GM23338 (cell line): ENCODE measurements around the gene RPL37A. TPM values are rescaled to one million over a fixed set of nuclear protein-coding genes. Genes with fewer than 3 reads are reported as not detected.

Experiments used
- ATAC-seq: fragments of 200-7000 bp; cut with Tn5 transposase; 3 replicates; pipeline ENCODE4 v1.9.1; 2020
- DNase-seq: peaks from one replicate; pipeline ENCODE4 v3.0.0-alpha.2; 2015; ENCODE audit warnings: low spot score
- H2AFZ ChIP-seq: fragments of 200-600 bp; sonication (generic); 2 replicates; pipeline ENCODE4 v1.8.0; 2016; ENCODE audit warnings: antibody characterized with exemption, mild to moderate bottlenecking, moderate library complexity
- H3F3A ChIP-seq: fragments of 200-600 bp; sonication (generic); replicated peaks from 2 replicates; pipeline ENCODE4 v1.8.0; 2017; ENCODE audit warnings: antibody characterized with exemption, mixed run types, low read depth
- H3K27ac ChIP-seq: fragments of 200-600 bp; sonication (generic); 2 replicates; pipeline ENCODE4 v1.6.1; 2016; ENCODE audit warnings: low read depth
- H3K27me3 ChIP-seq: fragments of 200-600 bp; sonication (generic); 2 replicates; pipeline ENCODE4 v1.8.0; 2016; ENCODE audit warnings: mild to moderate bottlenecking, mixed run types, moderate library complexity; ENCODE audit not compliant: insufficient read depth
- H3K36me3 ChIP-seq: fragments of 200-600 bp; sonication (generic); 2 replicates; pipeline ENCODE4 v1.8.0; 2016; ENCODE audit warnings: mild to moderate bottlenecking; ENCODE audit not compliant: insufficient read depth
- H3K4me1 ChIP-seq: fragments of 200-600 bp; sonication (generic); 2 replicates; pipeline ENCODE4 v1.8.0; 2016; ENCODE audit warnings: mild to moderate bottlenecking, moderate library complexity; ENCODE audit not compliant: insufficient read depth
- H3K4me2 ChIP-seq: fragments of 200-600 bp; sonication (generic); 2 replicates; pipeline ENCODE4 v1.7.1; 2017; ENCODE audit warnings: mixed run types
- H3K4me3 ChIP-seq: fragments of 200-600 bp; sonication (generic); 2 replicates; pipeline ENCODE4 v1.6.1; 2016; ENCODE audit warnings: mixed run types
- H3K79me2 ChIP-seq: fragments of 200-600 bp; sonication (generic); replicated peaks from 2 replicates; pipeline ENCODE4 v1.8.0; 2017; ENCODE audit warnings: mild to moderate bottlenecking; ENCODE audit not compliant: insufficient read depth
- H3K9me2 ChIP-seq: fragments of 200-600 bp; sonication (generic); 2 replicates; pipeline ENCODE4 v1.8.0; 2017; ENCODE audit not compliant: insufficient read depth
- H4K20me1 ChIP-seq: fragments of 200-600 bp; sonication (generic); replicated peaks from 2 replicates; pipeline ENCODE4 v1.8.0; 2017; ENCODE audit warnings: mild to moderate bottlenecking; ENCODE audit not compliant: insufficient read depth
- H3K27ac Mint-ChIP-seq: 2 replicates; pipeline ENCODE4 v1.8.0; 2020; ENCODE audit warnings: inconsistent platforms, mild to moderate bottlenecking, moderate library complexity, mixed read lengths
- H3K27me3 Mint-ChIP-seq: 3 replicates; pipeline ENCODE4 v1.8.0; 2022; ENCODE audit warnings: low read depth, mild to moderate bottlenecking, moderate library complexity, mixed read lengths, inconsistent platforms; ENCODE audit not compliant: insufficient read depth, poor library complexity
- H3K36me3 Mint-ChIP-seq: 3 replicates; pipeline ENCODE4 v1.8.0; 2021; ENCODE audit warnings: low read depth, mild to moderate bottlenecking, inconsistent platforms, moderate library complexity, mixed read lengths
- H3K4me1 Mint-ChIP-seq: 3 replicates; pipeline ENCODE4 v1.8.0; 2020; ENCODE audit warnings: mild to moderate bottlenecking, inconsistent platforms, mixed read lengths
- H3K4me3 Mint-ChIP-seq: 3 replicates; pipeline ENCODE4 v1.8.0; 2021; ENCODE audit warnings: moderate library complexity, mild to moderate bottlenecking, inconsistent platforms, mixed read lengths
- H3K9me3 Mint-ChIP-seq: 3 replicates; pipeline ENCODE4 v1.8.0; 2020; ENCODE audit warnings: moderate library complexity, mild to moderate bottlenecking, inconsistent platforms, mixed read lengths
- JUNB ChIP-seq: IDR thresholded peaks from one replicate; pipeline ENCODE4 v1.6.1; 2016; ENCODE audit warnings: antibody characterized with exemption; ENCODE audit not compliant: unreplicated experiment
- POLR2AphosphoS5 ChIP-seq: IDR thresholded peaks from 2 replicates; pipeline ENCODE4 v1.6.1; 2016; ENCODE audit warnings: antibody characterized with exemption, low read depth
- polyA plus RNA-seq: library from polyadenylated mRNA; unstranded; fragments of >200 nt; fragmentation: Nextera tagmentation; extraction: Ambion mirVana; gene quantifications from 2 replicates; pipeline ENCODE4 v1.2.1, GENCODE V29; 2016
- total RNA-seq: library from RNA; depleted of rRNA; stranded (reverse); fragments of >200 nt; shearing (Covaris generic); gene quantifications from 2 replicates; pipeline ENCODE4 v1.2.3, GENCODE V29; 2014
- TF ChIP-seq, protein P1 (sequence below): fragments of 250-450 bp; sonication (Bioruptor Pico); IDR thresholded peaks from 2 replicates; pipeline ENCODE4 v1.5.0; 2020; ENCODE audit warnings: mild to moderate bottlenecking, moderate library complexity
- TF ChIP-seq, protein P2 (sequence below), 2 experiments: fragments of 200-600 bp in 1 of 2; sonication (generic) in 1 of 2; conservative IDR thresholded peaks; 2 replicates each; pipeline versions ENCODE4 v1.5.1 to v1.6.1; 2016 to 2017; ENCODE audit warnings: antibody characterized with exemption in 2 of 2, low read depth in 2 of 2, mild to moderate bottlenecking in 2 of 2, moderate library complexity in 1 of 2

Gene RPL37A
- total and polyA plus RNA-seq, 2 experiments from 2014 or later, result 1,118 to 5,036 TPM

DNA sequence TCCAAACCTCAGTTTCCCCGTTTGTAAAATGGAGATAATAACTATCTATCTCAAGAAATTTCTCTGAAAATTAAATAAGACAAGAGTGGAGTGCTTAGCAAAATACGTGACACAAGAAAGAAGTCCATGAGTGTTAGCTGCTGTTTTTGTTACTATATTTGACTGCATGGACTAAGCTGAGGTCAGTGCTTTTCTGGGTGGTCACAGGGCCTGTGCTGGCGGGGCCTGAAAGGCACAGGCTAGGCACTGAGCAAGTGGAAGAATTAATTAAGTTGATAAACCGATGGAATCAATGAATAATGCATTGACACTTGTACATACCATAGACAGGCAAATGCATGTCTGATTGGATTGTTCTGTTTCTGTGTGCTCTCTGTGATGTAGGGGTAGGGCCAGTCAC, 27.3 kb downstream of the RPL37A start (continued):
- TF ChIP-seq, protein P1, sequence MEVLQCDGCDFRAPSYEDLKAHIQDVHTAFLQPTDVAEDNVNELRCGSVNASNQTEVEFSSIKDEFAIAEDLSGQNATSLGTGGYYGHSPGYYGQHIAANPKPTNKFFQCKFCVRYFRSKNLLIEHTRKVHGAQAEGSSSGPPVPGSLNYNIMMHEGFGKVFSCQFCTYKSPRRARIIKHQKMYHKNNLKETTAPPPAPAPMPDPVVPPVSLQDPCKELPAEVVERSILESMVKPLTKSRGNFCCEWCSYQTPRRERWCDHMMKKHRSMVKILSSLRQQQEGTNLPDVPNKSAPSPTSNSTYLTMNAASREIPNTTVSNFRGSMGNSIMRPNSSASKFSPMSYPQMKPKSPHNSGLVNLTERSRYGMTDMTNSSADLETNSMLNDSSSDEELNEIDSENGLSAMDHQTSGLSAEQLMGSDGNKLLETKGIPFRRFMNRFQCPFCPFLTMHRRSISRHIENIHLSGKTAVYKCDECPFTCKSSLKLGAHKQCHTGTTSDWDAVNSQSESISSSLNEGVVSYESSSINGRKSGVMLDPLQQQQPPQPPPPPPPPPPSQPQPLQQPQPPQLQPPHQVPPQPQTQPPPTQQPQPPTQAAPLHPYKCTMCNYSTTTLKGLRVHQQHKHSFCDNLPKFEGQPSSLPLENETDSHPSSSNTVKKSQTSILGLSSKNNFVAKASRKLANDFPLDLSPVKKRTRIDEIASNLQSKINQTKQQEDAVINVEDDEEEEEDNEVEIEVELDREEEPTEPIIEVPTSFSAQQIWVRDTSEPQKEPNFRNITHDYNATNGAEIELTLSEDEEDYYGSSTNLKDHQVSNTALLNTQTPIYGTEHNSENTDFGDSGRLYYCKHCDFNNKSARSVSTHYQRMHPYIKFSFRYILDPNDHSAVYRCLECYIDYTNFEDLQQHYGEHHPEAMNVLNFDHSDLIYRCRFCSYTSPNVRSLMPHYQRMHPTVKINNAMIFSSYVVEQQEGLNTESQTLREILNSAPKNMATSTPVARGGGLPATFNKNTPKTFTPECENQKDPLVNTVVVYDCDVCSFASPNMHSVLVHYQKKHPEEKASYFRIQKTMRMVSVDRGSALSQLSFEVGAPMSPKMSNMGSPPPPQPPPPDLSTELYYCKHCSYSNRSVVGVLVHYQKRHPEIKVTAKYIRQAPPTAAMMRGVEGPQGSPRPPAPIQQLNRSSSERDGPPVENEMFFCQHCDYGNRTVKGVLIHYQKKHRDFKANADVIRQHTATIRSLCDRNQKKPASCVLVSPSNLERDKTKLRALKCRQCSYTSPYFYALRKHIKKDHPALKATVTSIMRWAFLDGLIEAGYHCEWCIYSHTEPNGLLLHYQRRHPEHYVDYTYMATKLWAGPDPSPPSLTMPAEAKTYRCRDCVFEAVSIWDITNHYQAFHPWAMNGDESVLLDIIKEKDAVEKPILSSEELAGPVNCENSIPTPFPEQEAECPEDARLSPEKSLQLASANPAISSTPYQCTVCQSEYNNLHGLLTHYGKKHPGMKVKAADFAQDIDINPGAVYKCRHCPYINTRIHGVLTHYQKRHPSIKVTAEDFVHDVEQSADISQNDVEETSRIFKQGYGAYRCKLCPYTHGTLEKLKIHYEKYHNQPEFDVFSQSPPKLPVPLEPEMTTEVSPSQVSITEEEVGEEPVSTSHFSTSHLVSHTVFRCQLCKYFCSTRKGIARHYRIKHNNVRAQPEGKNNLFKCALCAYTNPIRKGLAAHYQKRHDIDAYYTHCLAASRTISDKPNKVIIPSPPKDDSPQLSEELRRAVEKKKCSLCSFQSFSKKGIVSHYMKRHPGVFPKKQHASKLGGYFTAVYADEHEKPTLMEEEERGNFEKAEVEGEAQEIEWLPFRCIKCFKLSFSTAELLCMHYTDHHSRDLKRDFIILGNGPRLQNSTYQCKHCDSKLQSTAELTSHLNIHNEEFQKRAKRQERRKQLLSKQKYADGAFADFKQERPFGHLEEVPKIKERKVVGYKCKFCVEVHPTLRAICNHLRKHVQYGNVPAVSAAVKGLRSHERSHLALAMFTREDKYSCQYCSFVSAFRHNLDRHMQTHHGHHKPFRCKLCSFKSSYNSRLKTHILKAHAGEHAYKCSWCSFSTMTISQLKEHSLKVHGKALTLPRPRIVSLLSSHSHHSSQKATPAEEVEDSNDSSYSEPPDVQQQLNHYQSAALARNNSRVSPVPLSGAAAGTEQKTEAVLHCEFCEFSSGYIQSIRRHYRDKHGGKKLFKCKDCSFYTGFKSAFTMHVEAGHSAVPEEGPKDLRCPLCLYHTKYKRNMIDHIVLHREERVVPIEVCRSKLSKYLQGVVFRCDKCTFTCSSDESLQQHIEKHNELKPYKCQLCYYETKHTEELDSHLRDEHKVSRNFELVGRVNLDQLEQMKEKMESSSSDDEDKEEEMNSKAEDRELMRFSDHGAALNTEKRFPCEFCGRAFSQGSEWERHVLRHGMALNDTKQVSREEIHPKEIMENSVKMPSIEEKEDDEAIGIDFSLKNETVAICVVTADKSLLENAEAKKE (CRISPR knock-in tag), result no peak
- TF ChIP-seq POLR2AphosphoS5 (no peak), JUNB (no peak)

DNA sequence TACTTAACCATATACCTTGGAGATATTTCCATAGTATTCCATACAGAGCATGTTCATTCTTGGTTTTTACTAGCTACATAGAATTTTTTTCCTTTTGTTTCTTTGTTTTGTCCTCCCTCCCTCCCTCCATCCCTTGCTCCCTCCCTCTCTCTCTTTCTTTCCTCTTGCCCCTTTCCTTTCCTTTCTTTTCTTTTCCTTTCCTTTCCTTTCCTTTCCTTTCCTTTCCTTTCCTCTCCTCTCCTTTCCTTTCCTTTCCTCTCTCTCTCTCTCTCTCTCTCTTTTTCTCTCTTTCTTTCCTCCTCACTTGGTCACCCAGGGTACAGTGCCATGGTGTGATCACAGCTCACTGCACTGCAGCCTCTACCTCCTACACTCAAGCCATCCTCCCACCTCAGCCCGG, 28.3 kb downstream of the RPL37A start:
- peaks cover 2% of the 10 kb centered on the region; the same call in 1 of the 2 replicates for H3K9me2 ChIP-seq
- H3K27me3 Mint-ChIP-seq, result peaks cover 1% of the 10 kb centered on the region
- H3K4me3 Mint-ChIP-seq, result no peak overlapping the region
- H3K4me3 ChIP-seq, result no peak overlapping the region
- ATAC-seq (peak; percentile 39; the same call in 1 of the 3 replicates), DNase-seq (no peak)
- no peak overlapping the region for H3K4me2 ChIP-seq
- no peaks in the 10 kb centered on the region for H3K27me3 ChIP-seq
- no peaks in the 10 kb centered on the region for H3F3A ChIP-seq
- H3K36me3 ChIP-seq, result no peaks in the 10 kb centered on the region
- no peaks in the 10 kb centered on the region for H3K4me1 ChIP-seq
- no peak for TF ChIP-seq POLR2AphosphoS5
- TF ChIP-seq, protein P2, sequence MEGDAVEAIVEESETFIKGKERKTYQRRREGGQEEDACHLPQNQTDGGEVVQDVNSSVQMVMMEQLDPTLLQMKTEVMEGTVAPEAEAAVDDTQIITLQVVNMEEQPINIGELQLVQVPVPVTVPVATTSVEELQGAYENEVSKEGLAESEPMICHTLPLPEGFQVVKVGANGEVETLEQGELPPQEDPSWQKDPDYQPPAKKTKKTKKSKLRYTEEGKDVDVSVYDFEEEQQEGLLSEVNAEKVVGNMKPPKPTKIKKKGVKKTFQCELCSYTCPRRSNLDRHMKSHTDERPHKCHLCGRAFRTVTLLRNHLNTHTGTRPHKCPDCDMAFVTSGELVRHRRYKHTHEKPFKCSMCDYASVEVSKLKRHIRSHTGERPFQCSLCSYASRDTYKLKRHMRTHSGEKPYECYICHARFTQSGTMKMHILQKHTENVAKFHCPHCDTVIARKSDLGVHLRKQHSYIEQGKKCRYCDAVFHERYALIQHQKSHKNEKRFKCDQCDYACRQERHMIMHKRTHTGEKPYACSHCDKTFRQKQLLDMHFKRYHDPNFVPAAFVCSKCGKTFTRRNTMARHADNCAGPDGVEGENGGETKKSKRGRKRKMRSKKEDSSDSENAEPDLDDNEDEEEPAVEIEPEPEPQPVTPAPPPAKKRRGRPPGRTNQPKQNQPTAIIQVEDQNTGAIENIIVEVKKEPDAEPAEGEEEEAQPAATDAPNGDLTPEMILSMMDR (conservative IDR thresholded peaks at IDR 0.05; ENCODE audit: low read depth in 2 of 2), result no peak
- H3K9me3 Mint-ChIP-seq, result no peaks in the 10 kb centered on the region
- H3K36me3 Mint-ChIP-seq, result no peaks in the 10 kb centered on the region; the same call in 2 of the 3 replicates
- no peak overlapping the region for H3K27ac ChIP-seq
- H2AFZ ChIP-seq, result no peak overlapping the region
- no peak overlapping the region for H3K27ac Mint-ChIP-seq
- H4K20me1 ChIP-seq, result no peaks in the 10 kb centered on the region
- no peaks in the 10 kb centered on the region; the same call in 2 of the 3 replicates for H3K4me1 Mint-ChIP-seq
- no peaks in the 10 kb centered on the region for H3K79me2 ChIP-seq
